ENCODE results near the gene EPHB4. TPM values are rescaled to one million over a fixed set of nuclear protein-coding genes. Genes with fewer than 3 reads are reported as not detected.
A peak's percentile ranks its signal among the peaks of the same experiment; 100 is the strongest.

The EPHB4 gene
- total RNA-seq, 1 experiment from 2014 or later = 135 TPM

GRCh38 chr7:100825215-100825671 is 2.1 kb downstream of the EPHB4 start:
- H4K20me1 ChIP-seq (ENCODE audit: control insufficient read depth, insufficient read depth, insufficient read length) = no peaks in the 10 kb centered on the region
- no peaks in the 10 kb centered on the region for H3K9me3 ChIP-seq (ENCODE audit: control insufficient read depth, low read depth, low read length)
- H3T11ph ChIP-seq (ENCODE audit: low read length) = no peak overlapping the region
- no peak overlapping the region for H4K8ac ChIP-seq (replicated peaks; ENCODE audit: insufficient read length, low read depth, low read length)
- Mint-ChIP-seq H3K36me3 (ENCODE audit: insufficient read depth in 1 of 3, low read depth in 3 of 3) (peaks cover 35 to 57% (median 56%) of the 10 kb centered on the region in 3 experiments; a peak in 6 of 7 replicates), H3K4me1 (peaks cover 22 to 36% of the 10 kb centered on the region in 2 experiments), H3K9me3 (peaks cover 0 to 2% of the 10 kb centered on the region in 2 experiments; a peak in 2 of 5 replicates), H3K27ac (peak overlapping the region in 2 of 3 experiments; percentile 52 to 98; a peak in 3 of 7 replicates), H3K4me3 (peak overlapping the region; percentile 90 to 100), H3K27me3 (ENCODE audit: low read depth) (no peaks in the 10 kb centered on the region; the same call in none of the 2 replicates)
- H2AFZ ChIP-seq (ENCODE audit: low read length) = no peak overlapping the region
- H3K18ac ChIP-seq (ENCODE audit: insufficient read length, low read depth, low read length) = no peak overlapping the region
- TF ChIP-seq, protein P1, sequence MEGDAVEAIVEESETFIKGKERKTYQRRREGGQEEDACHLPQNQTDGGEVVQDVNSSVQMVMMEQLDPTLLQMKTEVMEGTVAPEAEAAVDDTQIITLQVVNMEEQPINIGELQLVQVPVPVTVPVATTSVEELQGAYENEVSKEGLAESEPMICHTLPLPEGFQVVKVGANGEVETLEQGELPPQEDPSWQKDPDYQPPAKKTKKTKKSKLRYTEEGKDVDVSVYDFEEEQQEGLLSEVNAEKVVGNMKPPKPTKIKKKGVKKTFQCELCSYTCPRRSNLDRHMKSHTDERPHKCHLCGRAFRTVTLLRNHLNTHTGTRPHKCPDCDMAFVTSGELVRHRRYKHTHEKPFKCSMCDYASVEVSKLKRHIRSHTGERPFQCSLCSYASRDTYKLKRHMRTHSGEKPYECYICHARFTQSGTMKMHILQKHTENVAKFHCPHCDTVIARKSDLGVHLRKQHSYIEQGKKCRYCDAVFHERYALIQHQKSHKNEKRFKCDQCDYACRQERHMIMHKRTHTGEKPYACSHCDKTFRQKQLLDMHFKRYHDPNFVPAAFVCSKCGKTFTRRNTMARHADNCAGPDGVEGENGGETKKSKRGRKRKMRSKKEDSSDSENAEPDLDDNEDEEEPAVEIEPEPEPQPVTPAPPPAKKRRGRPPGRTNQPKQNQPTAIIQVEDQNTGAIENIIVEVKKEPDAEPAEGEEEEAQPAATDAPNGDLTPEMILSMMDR (conservative IDR thresholded peaks at IDR 0.05) = no peak
- no peak overlapping the region for H2BK12ac ChIP-seq (ENCODE audit: insufficient read length, low read depth, low read length)
- H3K9ac ChIP-seq (ENCODE audit: extremely low read depth, insufficient read length, low read length) = peak overlapping the region; percentile 85
- no CpG with 5 or more reads among the region's 16 CpGs for WGBS (ENCODE audit: extremely low coverage, insufficient read length, low lambda C conversion rate)
- peaks cover 15% of the 10 kb centered on the region for H3K79me2 ChIP-seq (ENCODE audit: insufficient read depth, low read length)
- no peak overlapping the region for H3K23ac ChIP-seq (ENCODE audit: insufficient read length, low read depth, low read length)
- no peak overlapping the region for H2BK120ac ChIP-seq (ENCODE audit: low read depth, low read length, poor library complexity, severe bottlenecking)
- peaks cover 21% of the 10 kb centered on the region for H3K79me1 ChIP-seq (ENCODE audit: insufficient read depth, low read depth, low read length, poor library complexity, severe bottlenecking)
- no peak overlapping the region for H2BK20ac ChIP-seq (ENCODE audit: low read depth, low read length, poor library complexity, severe bottlenecking)
- no peak overlapping the region for H3K56ac ChIP-seq (ENCODE audit: insufficient read length, low read depth, low read length)
- no peak overlapping the region for H3K4ac ChIP-seq (ENCODE audit: low read depth, low read length)
- H3K23me2 ChIP-seq (ENCODE audit: insufficient read length, low read depth, low read length, poor library complexity, severe bottlenecking) = peaks cover 16% of the 10 kb centered on the region
- H3K4me2 ChIP-seq (ENCODE audit: insufficient read depth, insufficient read length, low read length) = peak overlapping the region; percentile 97
- H3K4me1 ChIP-seq (ENCODE audit: insufficient read depth, low read length) = peaks cover 7% of the 10 kb centered on the region; the same call in 1 of the 2 replicates
- H3K27ac ChIP-seq (ENCODE audit: insufficient read length, low read depth, low read length) = no peak overlapping the region
- no peak overlapping the region for H2BK5ac ChIP-seq (ENCODE audit: insufficient read length, low read length)
- DNase-seq = no peak
- no peaks in the 10 kb centered on the region for H3K27me3 ChIP-seq (ENCODE audit: insufficient read depth, low read length)
- H3K14ac ChIP-seq (ENCODE audit: insufficient read depth, low read length) = no peak overlapping the region
- H4K5ac ChIP-seq (ENCODE audit: insufficient read length, low read depth, low read length) = no peak overlapping the region
- no peak overlapping the region for H4K91ac ChIP-seq (ENCODE audit: insufficient read length, low read depth, low read length)
- H2AK5ac ChIP-seq (ENCODE audit: insufficient read length, low read length) = no peak overlapping the region
- H2BK15ac ChIP-seq (ENCODE audit: low read depth, low read length) = no peak overlapping the region
